Kidney (tissue), 14 donors: ENCODE measurements around the gene SZT2. TPM values are rescaled to one million over a fixed set of nuclear protein-coding genes. Genes with fewer than 3 reads are reported as not detected.

ENCODE experiments used
- DNase-seq, 5 donors: peaks; one replicate each; pipeline ENCODE4 v3.0.0-alpha.2; 2013 to 2020
- FAIRE-seq: peaks from 2 replicates; lab custom pipeline; 2012; peaks lifted over from hg19 to GRCh38; lab: Jason Lieb, UNC
- H3K27ac ChIP-seq, 2 donors: one replicate each; pipeline ENCODE4 v1.7.0; 2013; ENCODE audit warnings: low read depth in 2 of 2, low read length in 2 of 2, inconsistent platforms in 1 of 2
- H3K27me3 ChIP-seq: one replicate; pipeline ENCODE4 v1.7.1; 2013; ENCODE audit warnings: low read length, inconsistent platforms; ENCODE audit not compliant: control insufficient read depth, insufficient read depth
- H3K36me3 ChIP-seq, 3 donors: one replicate each; pipeline versions ENCODE4 v1.7.0 to v1.7.1; 2013; ENCODE audit warnings: low read length in 3 of 3, control low read depth in 1 of 3, inconsistent platforms in 1 of 3; ENCODE audit not compliant: insufficient read depth in 3 of 3, control insufficient read depth in 2 of 3
- H3K4me1 ChIP-seq, 3 donors: one replicate each; pipeline versions ENCODE4 v1.7.0 to v1.7.1; 2013; ENCODE audit warnings: low read length in 3 of 3, inconsistent platforms in 1 of 3, low read depth in 1 of 3; ENCODE audit not compliant: control insufficient read depth in 2 of 3, insufficient read depth in 2 of 3
- H3K4me3 ChIP-seq, 3 donors: one replicate each; pipeline versions ENCODE4 v1.7.0 to v1.8.1; 2013; ENCODE audit warnings: low read length in 3 of 3, control low read depth in 1 of 3, inconsistent platforms in 1 of 3
- H3K9ac ChIP-seq, 3 donors: one replicate each; pipeline versions ENCODE4 v1.7.0 to v1.7.1; 2013; ENCODE audit warnings: low read length in 3 of 3, control low read depth in 1 of 3, inconsistent platforms in 1 of 3
- H3K9me3 ChIP-seq, 3 donors: one replicate each; pipeline versions ENCODE4 v1.7.0 to v1.7.1; 2013; ENCODE audit warnings: low read length in 3 of 3, control low read depth in 1 of 3, inconsistent platforms in 1 of 3; ENCODE audit not compliant: control insufficient read depth in 2 of 3, insufficient read depth in 1 of 3
- CTCF ChIP-seq: IDR thresholded peaks from 3 replicates; pipeline ENCODE4 v1.5.1; 2012; ENCODE audit warnings: mild to moderate bottlenecking, moderate library complexity, borderline replicate concordance; ENCODE audit not compliant: insufficient read depth; ENCODE audit errors: extremely low read depth
- intact Hi-C: fragments of 100-400 bp; cut with DNase I; formaldehyde crosslinking; loops from one replicate; pipeline ENCODE4 v1.11.1; 2022
- polyA plus RNA-seq: library from polyadenylated mRNA; stranded (reverse); fragments of 350-450 nt; fragmentation: Illumina TruSeq; extraction: RNeasy Lipid Tissue Mini Kit (QIAGEN cat#74804); gene quantifications from one replicate; pipeline ENCODE4 v1.2.3, GENCODE V29; 2014; ENCODE audit warnings: low read depth, low replicate concordance; ENCODE audit not compliant: insufficient read depth
- total RNA-seq: library from RNA; stranded (reverse); fragmentation: NEBNext Ultra II Directional; extraction: Animal tissue kit (Norgen Biotek cat#: 25700); gene quantifications from one replicate; pipeline ENCODE4 v1.2.1, GENCODE V29; 2021
- donor health status: control.
- donor health status: control.
- donor health status: control.
- donor health status: control.
- donor health status: control.
- donor health status: DM: yes; HTN: yes; CAD: no.
- donor health status: Normal renal cell carcinoma (clear cell type).

SZT2 gene
- total and polyA plus RNA-seq, 2 donors from 2014 or later: 10.4 to 66.8 TPM

- peak in 1 of 5 donors; percentile 70 for DNase-seq
- no peak overlapping the region for H3K27ac ChIP-seq
- no peaks in the 10 kb centered on the region for H3K9me3 ChIP-seq
- H3K4me3 ChIP-seq: no peak overlapping the region
- peaks cover 8 to 48% (median 45%) of the 10 kb centered on the region in 3 donors for H3K36me3 ChIP-seq
- H3K27me3 ChIP-seq: no peaks in the 10 kb centered on the region
- no peak overlapping the region for H3K9ac ChIP-seq
- no peaks in the 10 kb centered on the region for H3K4me1 ChIP-seq
- intact Hi-C loops: no loop called here
- no peak for TF ChIP-seq CTCF
- no peak for FAIRE-seq
Measured at GRCh38 chr1:43382027-43382779, 7.5 kb upstream of the SZT2 start.

- Histone ChIP-seq H3K4me1 (peaks cover 0 to 3% (median 3%) of the 10 kb centered on the region in 3 donors), H3K9me3 (no peaks in the 10 kb centered on the region), H3K27me3 (no peaks in the 10 kb centered on the region), H3K4me3 (no peak overlapping the region), H3K36me3 (peaks cover 8 to 49% (median 48%) of the 10 kb centered on the region in 3 donors), H3K27ac (no peak overlapping the region), H3K9ac (no peak overlapping the region)
- FAIRE-seq (no peak), DNase-seq (peak in 1 of 5 donors; percentile 36)
- peak; percentile 34 for TF ChIP-seq CTCF
- intact Hi-C loops: no loop called here
Measured at GRCh38 chr1:43383449-43383848, 6.2 kb upstream of the SZT2 start.

GRCh38 chr1:43386676-43387075 lies 3.0 kb upstream of the SZT2 start:
- Histone ChIP-seq H3K4me3 (no peak overlapping the region), H3K9me3 (no peaks in the 10 kb centered on the region), H3K27ac (no peak overlapping the region), H3K9ac (no peak overlapping the region), H3K36me3 (peaks cover 8 to 49% (median 45%) of the 10 kb centered on the region in 3 donors), H3K27me3 (no peaks in the 10 kb centered on the region), H3K4me1 (peaks cover 0 to 15% (median 13%) of the 10 kb centered on the region in 3 donors)
- TF ChIP-seq CTCF: no peak
- intact Hi-C loops: no loop called here
- FAIRE-seq (no peak), DNase-seq (no peak)
